KBM-7 (cell line): ENCODE measurements around the gene LSAMP.
"Not testable (repeated sequence)": the region's sequence is repeated elsewhere in the genome, so short reads cannot be mapped to it uniquely, and the experiment has no call there.

Experiments
- DNase-seq: peaks from one replicate; pipeline ENCODE4 v3.0.0-alpha.2; 2015
- in situ Hi-C: fragments of 300-500 bp; cut with MboI; formaldehyde crosslinking; loops from 2 replicates; pipeline ENCODE4 v1.14.3; 2020; ENCODE audit warnings: low sequenced_read_pairs, low pct_unique_long_range_greater_than_20kb, mixed read lengths

LSAMP gene

DNA sequence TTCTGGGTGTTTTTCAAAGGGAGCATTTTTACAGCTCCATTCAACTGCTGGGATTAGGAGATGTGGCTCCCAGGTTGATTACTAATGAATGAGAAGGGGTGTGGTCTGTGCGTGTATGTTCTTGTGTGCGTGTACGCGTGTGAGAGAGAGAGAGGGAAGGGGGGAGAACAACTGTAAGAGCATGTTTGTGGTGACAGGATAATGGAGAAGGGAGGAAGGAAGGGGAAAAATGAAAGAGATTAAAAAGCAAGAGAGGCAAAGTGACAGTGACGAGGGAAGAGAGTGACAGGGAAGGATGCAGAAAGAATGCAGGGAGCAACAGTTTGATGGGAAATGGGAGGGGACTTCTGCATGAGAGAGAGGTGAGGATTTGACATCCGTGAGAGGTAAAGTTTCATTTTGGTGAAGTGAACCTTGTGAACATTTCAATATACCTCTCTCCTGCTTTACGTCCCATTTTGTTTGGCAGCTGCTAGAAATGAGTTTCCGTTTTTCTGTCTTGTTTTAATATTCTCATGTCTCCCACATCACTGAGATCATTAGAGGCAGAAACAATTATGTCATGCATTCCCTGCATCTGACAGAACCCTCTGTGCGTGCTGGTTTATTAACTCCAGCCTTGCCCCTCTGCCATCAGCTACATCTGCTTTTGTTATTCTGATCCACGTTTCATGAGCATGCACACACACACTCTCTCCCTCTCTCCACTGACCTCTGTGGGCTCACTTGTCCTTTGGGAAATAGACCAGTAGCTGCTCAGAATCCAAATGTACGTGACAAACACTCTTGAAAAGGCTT, 660.3 kb downstream of the LSAMP start:
- DNase-seq: no peak
- in situ Hi-C loops: no loop called here

- peak; percentile 92 for DNase-seq
- in situ Hi-C loops: no loop called here
Observed at GRCh38 chr3:115783938-115784738, 661.1 kb downstream of the LSAMP start.

DNA sequence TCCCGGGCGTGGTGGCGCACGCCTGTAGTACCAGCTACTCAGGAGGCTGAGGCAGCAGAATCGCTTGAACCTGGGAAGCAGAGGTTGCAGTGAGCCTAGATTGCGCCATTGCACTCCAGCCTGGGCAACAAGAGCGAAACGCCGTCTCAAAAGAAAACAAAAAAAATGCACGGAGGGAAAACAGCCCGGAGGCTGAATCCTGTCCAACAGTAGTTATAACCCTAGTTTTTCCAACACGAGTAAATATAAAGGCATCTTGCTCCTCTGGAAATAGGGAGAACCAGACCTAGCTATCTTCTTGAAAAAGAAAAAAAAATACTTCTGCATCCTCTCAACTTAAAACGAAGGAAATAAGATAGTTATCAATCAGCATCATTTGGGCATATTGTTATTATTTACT, 661.9 kb downstream of the LSAMP start:
- in situ Hi-C loops: not testable (repeated sequence)
- DNase-seq: peak; percentile 4

- DNase-seq: no peak
- in situ Hi-C loops: no loop called here
Observed at GRCh38 chr3:115779011-115779410, 666.3 kb downstream of the LSAMP start.

DNA sequence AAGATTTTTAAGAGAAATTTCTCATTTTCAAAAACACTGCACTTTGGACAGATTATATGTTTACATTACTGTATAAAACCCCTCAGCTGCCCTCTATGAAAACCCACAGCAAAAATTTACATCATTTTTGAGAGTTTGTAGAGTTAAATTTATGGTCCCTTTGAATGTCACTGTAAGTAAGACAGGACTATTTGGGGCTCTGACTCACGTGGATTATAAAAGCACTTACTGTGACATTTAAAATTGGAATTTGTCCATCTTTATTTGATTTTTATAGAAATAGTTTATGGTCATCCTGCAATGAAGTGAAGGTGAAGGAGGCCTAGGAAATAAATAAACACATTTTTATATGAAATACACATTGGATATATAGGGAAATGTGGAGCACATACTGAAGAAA, 672.3 kb downstream of the LSAMP start:
- in situ Hi-C loops: no loop called here
- DNase-seq: no peak

DNA sequence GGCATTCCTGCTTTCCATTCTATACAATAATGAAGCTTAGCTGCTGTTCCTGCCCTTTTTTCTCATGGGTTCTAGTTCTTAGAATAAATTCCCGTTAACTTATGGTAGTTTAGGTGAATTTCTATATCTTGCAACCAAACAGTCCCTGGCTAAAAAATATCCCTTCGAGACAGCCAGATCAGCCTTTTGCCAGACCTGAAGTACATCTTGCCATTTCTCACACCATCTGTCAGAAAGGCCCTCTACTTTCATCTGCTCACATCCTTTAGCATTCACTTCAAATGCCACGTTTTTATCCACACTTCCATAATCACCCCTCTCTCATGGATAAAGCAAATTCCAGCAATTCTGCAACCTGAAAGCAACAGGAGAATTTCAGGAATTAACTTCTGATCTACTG, 676.6 kb downstream of the LSAMP start:
- no peak for DNase-seq
- in situ Hi-C loops: no loop called here

GRCh38 chr3:115766587-115767482, 678.5 kb downstream of the LSAMP start:
- no peak for DNase-seq
- in situ Hi-C loops: no loop called here

- no peak for DNase-seq
- in situ Hi-C loops: no loop called here
Observed at GRCh38 chr3:115761927-115762305, 683.4 kb downstream of the LSAMP start.

DNA sequence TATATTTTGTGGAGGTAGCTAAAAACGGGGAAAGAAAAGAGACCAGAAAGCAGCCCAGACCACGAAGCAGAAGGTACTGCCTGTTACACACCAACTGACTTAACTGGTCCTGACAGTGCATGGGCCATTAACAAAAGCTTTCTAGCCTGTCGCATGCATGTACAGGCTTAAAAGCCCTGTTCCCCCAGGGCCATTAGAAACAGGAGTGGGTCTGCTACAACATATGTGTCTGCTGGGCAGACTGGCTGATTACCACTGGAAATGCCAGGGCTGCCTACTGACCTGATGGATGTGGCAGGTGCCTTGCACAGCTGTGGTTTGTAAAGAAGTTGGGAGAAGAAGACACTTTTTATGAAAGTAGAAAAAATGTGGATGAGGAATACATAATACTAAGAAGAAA, 684.6 kb downstream of the LSAMP start:
- DNase-seq: no peak
- in situ Hi-C loops: no loop called here

- in situ Hi-C loops: no loop called here
- DNase-seq: no peak
Observed at GRCh38 chr3:115758076-115758763, 687.1 kb downstream of the LSAMP start.

GRCh38 chr3:115752978-115753377, 692.3 kb downstream of the LSAMP start:
- in situ Hi-C loops: not testable (repeated sequence)

More at GRCh38 chr3:115752978-115753377, 692.3 kb downstream of the LSAMP start:
- DNase-seq: not testable (repeated sequence)
